Activated CD4-positive, alpha-beta T cell treated with anti-CD3 and anti-CD28 coated beads for 36 hours (primary cell): ENCODE measurements around the gene KBTBD2. TPM values are rescaled to one million over a fixed set of nuclear protein-coding genes. Genes with fewer than 3 reads are reported as not detected.
A peak's percentile ranks its signal among the peaks of the same experiment; 100 is the strongest.
"Not testable (repeated sequence)": the region's sequence is repeated elsewhere in the genome, so short reads cannot be mapped to it uniquely, and the experiment has no call there.

ENCODE experiments used
- ATAC-seq: fragments of 200-7000 bp; cut with Tn5 transposase; one replicate; pipeline ENCODE4 v1.10.0; 2021; ENCODE audit warnings: mild to moderate bottlenecking, moderate library complexity
- CTCF ChIA-PET: fragments of 350-600 bp; sonication (Branson Sonifier 250); formaldehyde crosslinking; loops from one replicate; lab custom pipeline; 2021; ENCODE audit warnings: antibody characterized with exemption; lab: Charles Lee
- POLR2A ChIA-PET: fragments of 350-600 bp; sonication (Branson Sonifier 250); formaldehyde crosslinking; loops from one replicate; lab custom pipeline; 2021; ENCODE audit warnings: antibody characterized with exemption, inconsistent platforms; lab: Charles Lee
- DNase-seq: peaks from one replicate; pipeline ENCODE4 v3.0.0-alpha.2; 2020
- H3K27ac Mint-ChIP-seq: one replicate; pipeline ENCODE4 v1.8.0; 2021; ENCODE audit warnings: mixed read lengths
- H3K27me3 Mint-ChIP-seq: one replicate; pipeline ENCODE4 v1.8.0; 2021; ENCODE audit warnings: mixed read lengths
- H3K36me3 Mint-ChIP-seq: one replicate; pipeline ENCODE4 v1.8.0; 2021; ENCODE audit warnings: low read depth, mixed read lengths
- H3K4me1 Mint-ChIP-seq: one replicate; pipeline ENCODE4 v1.8.0; 2021; ENCODE audit warnings: mixed read lengths
- H3K4me3 Mint-ChIP-seq: one replicate; pipeline ENCODE4 v1.8.0; 2021; ENCODE audit warnings: mild to moderate bottlenecking, moderate library complexity, mixed read lengths
- H3K9me3 Mint-ChIP-seq: one replicate; pipeline ENCODE4 v1.8.0; 2021; ENCODE audit warnings: low read depth, mixed read lengths
- intact Hi-C, 2 experiments: fragments of 100-400 bp; cut with DNase I in 1 of 2; cut with micrococcal nuclease in 1 of 2; formaldehyde crosslinking; loops; one replicate each; pipeline versions ENCODE4 v1.14.2 to v1.15.1; 2022 to 2024; cut with DNase I, micrococcal nuclease
- total RNA-seq, 2 experiments: library from RNA; stranded (reverse); gene quantifications; one replicate each; pipeline ENCODE4 v1.2.3, GENCODE V29; 2021

Gene KBTBD2
- total RNA-seq, 2 experiments from 2014 or later: 21.5 to 25.6 TPM

- CTCF ChIA-PET: interaction anchor here (0.8 to 5.2 kb wide), 2 partner anchors 33 to 450 kb away, joined by 3 to 34 read pairs; no protein-coding TSS in a partner anchor
- Mint-ChIP-seq H3K27me3 (no peaks in the 10 kb centered on the region), H3K4me1 (peaks cover 49% of the 10 kb centered on the region), H3K4me3 (no peak overlapping the region), H3K27ac (no peak overlapping the region), H3K36me3 (peaks cover 15% of the 10 kb centered on the region), H3K9me3 (no peaks in the 10 kb centered on the region)
- DNase-seq: no peak
- intact Hi-C loops: no loop called here
- POLR2A ChIA-PET: no interaction called here
- ATAC-seq: peak; percentile 83
Measured at GRCh38 chr7:32879460-32879859, 12.1 kb downstream of the KBTBD2 start.

- H3K27ac Mint-ChIP-seq, H3K4me3 Mint-ChIP-seq, DNase-seq, POLR2A ChIA-PET, H3K27me3 Mint-ChIP-seq, ATAC-seq, H3K9me3 Mint-ChIP-seq, intact Hi-C loops: not testable (repeated sequence)
- H3K36me3 Mint-ChIP-seq: peaks cover 15% of the 10 kb centered on the region
- CTCF ChIA-PET: interaction anchor here (5.2 kb wide), 1 partner anchor 32 kb away, joined by 34 read pairs; no protein-coding TSS in a partner anchor
- H3K4me1 Mint-ChIP-seq: peaks cover 41% of the 10 kb centered on the region
Measured at GRCh38 chr7:32878023-32878422, 13.5 kb downstream of the KBTBD2 start.

- Mint-ChIP-seq H3K36me3 (peaks cover 53% of the 10 kb centered on the region), H3K27ac (no peak overlapping the region), H3K4me3 (no peak overlapping the region), H3K27me3 (no peaks in the 10 kb centered on the region), H3K4me1 (peaks cover 28% of the 10 kb centered on the region), H3K9me3 (peaks cover 3% of the 10 kb centered on the region)
- intact Hi-C loops: no loop called here
- DNase-seq (no peak), ATAC-seq (no peak)
- POLR2A ChIA-PET: no interaction called here
- CTCF ChIA-PET: interaction anchor here (1.5 kb wide), 1 partner anchor 26 kb away, joined by 7 read pairs; no protein-coding TSS in a partner anchor
Measured at GRCh38 chr7:32872421-32872820, 19.1 kb downstream of the KBTBD2 start.

GRCh38 chr7:32871624-32872371 is 19.8 kb downstream of the KBTBD2 start:
- intact Hi-C loops: no loop called here
- no peak for DNase-seq
- no peak overlapping the region for H3K27ac Mint-ChIP-seq
- CTCF ChIA-PET: interaction anchor here (1.5 kb wide), 1 partner anchor 25 kb away, joined by 7 read pairs; no protein-coding TSS in a partner anchor
- no peak overlapping the region for H3K4me3 Mint-ChIP-seq
- POLR2A ChIA-PET: no interaction called here
- no peaks in the 10 kb centered on the region for H3K27me3 Mint-ChIP-seq
- H3K9me3 Mint-ChIP-seq: peaks cover 3% of the 10 kb centered on the region
- peak; percentile 57 for ATAC-seq
- peaks cover 28% of the 10 kb centered on the region for H3K4me1 Mint-ChIP-seq
- H3K36me3 Mint-ChIP-seq: peaks cover 55% of the 10 kb centered on the region

- H3K27ac Mint-ChIP-seq: peak overlapping the region; percentile 38
- peaks cover 23% of the 10 kb centered on the region for H3K4me1 Mint-ChIP-seq
- peaks cover 11% of the 10 kb centered on the region for H3K9me3 Mint-ChIP-seq
- ATAC-seq (peak; percentile 80), DNase-seq (no peak)
- CTCF ChIA-PET: interaction anchor here (0.8 to 1.5 kb wide), 3 partner anchors 22 to 26 kb away, joined by 3 to 8 read pairs (median 3); no protein-coding TSS in a partner anchor
- H3K4me3 Mint-ChIP-seq: no peak overlapping the region
- POLR2A ChIA-PET: interaction anchor here (0.5 to 1.2 kb wide), 2 partner anchors 25 to 57 kb away, joined by 3 read pairs; no protein-coding TSS in a partner anchor
- H3K27me3 Mint-ChIP-seq: no peaks in the 10 kb centered on the region
- intact Hi-C loops: no loop called here
- peaks cover 60% of the 10 kb centered on the region for H3K36me3 Mint-ChIP-seq
Measured at GRCh38 chr7:32870298-32870697, 21.3 kb downstream of the KBTBD2 start.

- intact Hi-C loops: no loop called here
Measured at GRCh38 chr7:32869716-32870115, 21.8 kb downstream of the KBTBD2 start.

GRCh38 chr7:32868116-32868515 is 23.4 kb downstream of the KBTBD2 start:
- POLR2A ChIA-PET: no interaction called here
- no peak overlapping the region for H3K4me3 Mint-ChIP-seq
- H3K36me3 Mint-ChIP-seq: peaks cover 63% of the 10 kb centered on the region
- H3K4me1 Mint-ChIP-seq: peaks cover 23% of the 10 kb centered on the region
- DNase-seq (no peak), ATAC-seq (no peak)
- H3K27me3 Mint-ChIP-seq: no peaks in the 10 kb centered on the region
- no peak overlapping the region for H3K27ac Mint-ChIP-seq
- intact Hi-C loops: no loop called here
- CTCF ChIA-PET: interaction anchor here (1.0 to 1.5 kb wide), 3 partner anchors 15 to 241 kb away, joined by 3 to 4 read pairs (median 3); partner anchors contain the start of gene RP9
- peaks cover 18% of the 10 kb centered on the region for H3K9me3 Mint-ChIP-seq

More at GRCh38 chr7:32869716-32870115, 21.8 kb downstream of the KBTBD2 start:
- no peaks in the 10 kb centered on the region for H3K27me3 Mint-ChIP-seq
- no peak overlapping the region for H3K4me3 Mint-ChIP-seq
- POLR2A ChIA-PET: interaction anchor here (0.6 to 1.2 kb wide), 2 partner anchors 58 to 84 kb away, joined by 3 to 5 read pairs; no protein-coding TSS in a partner anchor
- CTCF ChIA-PET: interaction anchor here (0.6 to 1.5 kb wide), 5 partner anchors 23 to 179 kb away, joined by 3 to 8 read pairs (median 3); no protein-coding TSS in a partner anchor
- peaks cover 23% of the 10 kb centered on the region for H3K4me1 Mint-ChIP-seq
- DNase-seq (no peak), ATAC-seq (peak; percentile 53)
- peaks cover 59% of the 10 kb centered on the region for H3K36me3 Mint-ChIP-seq
- no peak overlapping the region for H3K27ac Mint-ChIP-seq
- peaks cover 11% of the 10 kb centered on the region for H3K9me3 Mint-ChIP-seq

GRCh38 chr7:32865448-32866030 is 26.0 kb downstream of the KBTBD2 start:
- ATAC-seq: no peak
- Mint-ChIP-seq H3K4me1 (peaks cover 11% of the 10 kb centered on the region), H3K4me3 (no peak overlapping the region), H3K36me3 (peaks cover 46% of the 10 kb centered on the region), H3K27ac (no peak overlapping the region), H3K27me3 (no peaks in the 10 kb centered on the region), H3K9me3 (peaks cover 18% of the 10 kb centered on the region)
- no peak for DNase-seq
- ChIA-PET CTCF (interaction anchor here (1.3 kb wide), 1 partner anchor 19 kb away, joined by 6 read pairs; no protein-coding TSS in a partner anchor), POLR2A (no interaction called here)
- intact Hi-C loops: no loop called here

GRCh38 chr7:32863872-32864271 is 27.7 kb downstream of the KBTBD2 start:
- ATAC-seq, CTCF ChIA-PET, intact Hi-C loops, H3K27ac Mint-ChIP-seq, H3K4me3 Mint-ChIP-seq, POLR2A ChIA-PET, DNase-seq, H3K27me3 Mint-ChIP-seq: not testable (repeated sequence)
- H3K4me1 Mint-ChIP-seq: peaks cover 12% of the 10 kb centered on the region
- peaks cover 18% of the 10 kb centered on the region for H3K9me3 Mint-ChIP-seq
- peaks cover 31% of the 10 kb centered on the region for H3K36me3 Mint-ChIP-seq

- H3K9me3 Mint-ChIP-seq: peaks cover 7% of the 10 kb centered on the region
Measured at GRCh38 chr7:32860090-32860489, 31.5 kb downstream of the KBTBD2 start.

GRCh38 chr7:32858648-32859047 is 32.9 kb downstream of the KBTBD2 start:
- Mint-ChIP-seq H3K4me1 (peaks cover 14% of the 10 kb centered on the region), H3K36me3 (no peaks in the 10 kb centered on the region), H3K27me3 (peaks cover 21% of the 10 kb centered on the region), H3K9me3 (peaks cover 2% of the 10 kb centered on the region), H3K27ac (no peak overlapping the region), H3K4me3 (no peak overlapping the region)
- POLR2A ChIA-PET: no interaction called here
- ATAC-seq (peak; percentile 57), DNase-seq (no peak)
- intact Hi-C loops: no loop called here
- CTCF ChIA-PET: interaction anchor here (2.5 kb wide), 1 partner anchor 12 kb away, joined by 19 read pairs; no protein-coding TSS in a partner anchor

More at GRCh38 chr7:32860090-32860489, 31.5 kb downstream of the KBTBD2 start:
- no peak overlapping the region for H3K27ac Mint-ChIP-seq
- POLR2A ChIA-PET: no interaction called here
- H3K4me1 Mint-ChIP-seq: peaks cover 14% of the 10 kb centered on the region
- H3K36me3 Mint-ChIP-seq: peaks cover 6% of the 10 kb centered on the region
- no peak for DNase-seq
- peaks cover 10% of the 10 kb centered on the region for H3K27me3 Mint-ChIP-seq
- intact Hi-C loops: no loop called here
- CTCF ChIA-PET: interaction anchor here (0.7 to 2.4 kb wide), 2 partner anchors 14 to 248 kb away, joined by 3 to 14 read pairs; no protein-coding TSS in a partner anchor
- H3K4me3 Mint-ChIP-seq: no peak overlapping the region
- ATAC-seq: no peak
